EH (cell line): ENCODE data around the gene NTRK2.

Experiments used
- DNase-seq: peaks from one replicate; pipeline ENCODE4 v3.0.0-alpha.2; 2015; ENCODE audit warnings: low read depth

Gene NTRK2

DNA sequence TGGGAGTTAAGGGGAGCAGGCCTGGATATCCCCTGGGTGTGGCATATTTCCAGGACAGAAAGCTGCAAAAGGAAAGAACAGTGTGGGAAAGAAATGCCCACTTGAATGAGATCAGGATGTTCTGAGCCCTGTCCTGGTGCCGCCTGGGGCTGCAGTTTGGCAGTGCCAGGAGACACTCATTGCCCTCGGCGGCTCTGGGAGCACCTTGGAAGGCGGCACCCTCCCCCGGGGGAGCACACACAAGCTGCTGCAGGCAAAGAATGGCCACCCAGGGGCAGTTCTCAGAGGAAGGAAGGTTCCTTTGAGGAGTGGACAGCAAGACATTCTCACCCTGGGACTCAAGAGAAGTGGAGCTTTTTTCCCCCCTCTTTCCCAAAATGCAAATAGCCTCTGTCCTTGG lies 305.3 kb downstream of the NTRK2 start:
- DNase-seq: no peak

DNA sequence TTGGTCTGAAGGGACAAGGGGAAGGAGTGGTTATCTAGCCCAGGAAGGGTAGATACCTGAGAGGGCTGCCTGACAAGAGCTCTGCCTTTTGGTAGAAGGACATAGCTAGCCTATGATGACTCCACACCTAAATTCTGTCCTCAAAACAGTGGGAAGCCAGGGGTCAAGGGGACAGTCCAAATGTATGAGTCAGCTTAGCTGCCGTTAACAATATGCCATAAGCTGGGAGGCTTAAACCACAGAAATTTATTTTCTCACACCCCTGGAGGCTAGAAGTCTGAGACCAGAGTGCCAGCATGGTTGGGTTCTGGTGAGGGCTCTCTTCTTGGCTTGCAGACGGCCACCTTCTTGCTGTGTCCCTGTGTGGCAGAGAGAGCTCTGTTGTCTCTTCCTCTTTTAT lies 306.4 kb downstream of the NTRK2 start:
- peak; percentile 46 for DNase-seq

DNA sequence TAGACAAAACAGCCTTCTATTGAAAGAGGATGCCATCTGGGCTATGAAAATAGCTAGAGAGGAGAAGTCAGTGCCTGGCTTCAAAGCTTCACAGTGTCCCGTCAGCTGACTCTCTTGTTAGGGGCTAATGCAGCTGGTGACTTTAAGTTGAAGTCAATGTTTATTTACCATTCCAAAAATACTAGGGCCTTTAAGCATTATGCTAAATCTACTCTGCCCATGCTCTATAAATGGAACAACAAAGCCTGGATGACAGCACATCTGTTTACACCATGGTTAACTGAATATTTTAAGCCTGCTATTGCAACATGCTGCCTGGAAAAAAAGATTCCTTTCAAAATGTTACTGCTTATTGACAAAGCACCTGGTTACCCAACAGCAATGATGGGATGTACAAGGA lies 309.1 kb downstream of the NTRK2 start:
- no peak for DNase-seq

DNA sequence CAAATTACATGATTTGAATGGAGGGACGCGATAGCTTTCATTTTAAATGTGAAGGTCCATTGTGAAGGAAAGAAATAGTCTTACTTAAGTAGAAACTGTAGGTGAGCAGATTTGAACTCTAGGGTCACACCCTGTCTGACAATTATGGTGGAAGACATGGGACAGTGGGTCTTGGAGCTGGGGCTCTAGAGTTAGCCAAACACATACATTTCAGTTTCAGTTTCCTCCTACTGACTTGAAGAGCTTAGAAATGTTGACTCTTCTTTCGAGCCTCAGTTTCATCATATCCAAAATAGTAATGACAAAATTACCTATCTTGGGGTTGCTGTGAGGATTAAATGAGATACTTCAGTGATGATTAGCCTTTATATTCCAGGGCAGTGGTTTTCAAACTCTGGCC lies 314.2 kb downstream of the NTRK2 start:
- DNase-seq: no peak

DNA sequence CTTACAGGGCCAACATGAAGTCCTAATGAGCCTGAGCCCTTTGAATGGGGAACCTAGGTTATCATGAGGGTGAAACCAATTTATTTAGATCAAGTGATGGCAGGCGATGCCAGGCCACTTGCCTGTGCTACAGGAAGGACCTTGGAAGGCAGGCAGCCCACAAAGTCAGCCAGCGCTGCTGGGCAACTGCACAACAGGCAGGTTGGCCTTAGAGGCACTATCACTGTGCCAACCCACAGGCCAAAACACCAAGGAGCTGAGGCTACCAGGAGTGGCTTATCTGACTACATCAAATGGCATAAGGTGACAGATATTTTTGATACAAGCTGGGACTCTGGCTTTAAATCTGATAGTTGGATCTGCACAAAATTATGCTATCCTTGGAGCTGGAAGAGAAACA lies 319.1 kb downstream of the NTRK2 start:
- DNase-seq: no peak

DNA sequence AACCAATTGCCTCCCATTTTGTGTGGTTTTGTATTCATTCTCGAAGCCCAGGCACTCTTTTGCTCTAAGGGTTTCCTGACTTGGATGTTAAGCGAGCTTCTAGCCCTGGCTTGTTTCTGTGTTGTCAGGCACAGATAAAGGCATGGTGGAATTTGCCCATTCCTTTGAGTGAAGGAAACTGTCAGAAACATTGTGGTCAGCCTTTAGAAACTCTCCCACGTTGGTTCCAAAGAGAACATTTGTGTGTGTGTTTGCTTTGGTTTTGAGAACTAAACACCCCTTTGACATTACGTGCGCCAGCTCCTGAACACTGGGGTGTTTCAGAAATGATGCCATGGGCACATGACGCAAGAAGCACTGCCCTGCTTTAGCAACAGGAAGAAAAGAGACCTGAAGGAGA lies 320.9 kb downstream of the NTRK2 start:
- no peak for DNase-seq

DNA sequence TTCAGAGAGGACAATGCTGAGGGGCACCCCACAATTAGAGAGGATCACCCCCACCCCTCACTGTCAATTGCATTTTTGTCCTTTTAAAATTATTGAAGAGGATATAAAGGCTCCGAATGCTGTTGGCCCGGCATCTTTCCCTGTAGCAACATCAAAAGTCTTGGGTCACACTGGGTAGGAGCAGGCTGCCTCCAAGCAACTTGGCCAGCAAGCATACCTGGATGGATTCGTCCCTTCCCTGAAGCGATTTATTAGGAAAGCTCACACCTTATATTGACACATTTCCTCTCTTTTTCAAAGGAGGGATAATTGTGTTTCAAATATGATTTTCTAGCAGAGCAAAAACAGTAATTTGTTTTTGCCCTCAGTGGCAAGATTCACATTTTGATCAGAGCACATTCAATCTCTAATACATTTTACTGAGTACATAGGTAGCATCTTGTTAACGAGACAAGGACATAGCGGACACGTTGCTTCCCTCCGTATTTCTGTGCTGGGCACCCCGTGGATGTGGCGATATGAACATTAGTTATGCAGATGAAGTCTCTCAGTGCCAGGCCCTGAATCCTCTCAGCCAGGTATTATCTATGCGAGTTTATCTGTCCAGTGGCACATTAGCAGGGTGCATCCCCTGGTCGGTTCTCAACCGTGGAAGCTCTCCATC lies 321.5 kb downstream of the NTRK2 start:
- no peak for DNase-seq

DNA sequence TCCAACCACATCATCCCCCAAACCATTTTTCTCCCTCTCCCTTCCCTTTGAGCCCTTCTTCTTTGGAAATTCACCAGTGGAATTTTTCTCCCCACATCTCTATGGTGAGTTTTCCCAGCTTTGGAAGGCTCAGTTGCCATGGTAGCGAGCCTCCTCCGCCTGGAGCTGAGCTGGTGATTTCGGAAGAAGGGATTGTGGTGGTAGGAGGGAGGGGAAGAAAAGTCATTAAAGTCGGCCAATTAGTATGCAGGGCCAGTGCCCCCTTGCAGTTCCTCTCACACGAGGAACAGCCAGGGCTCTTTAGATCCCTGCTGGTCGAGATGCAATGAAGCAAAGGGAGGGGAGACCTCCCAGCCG lies 322.0 kb downstream of the NTRK2 start:
- DNase-seq: no peak

DNA sequence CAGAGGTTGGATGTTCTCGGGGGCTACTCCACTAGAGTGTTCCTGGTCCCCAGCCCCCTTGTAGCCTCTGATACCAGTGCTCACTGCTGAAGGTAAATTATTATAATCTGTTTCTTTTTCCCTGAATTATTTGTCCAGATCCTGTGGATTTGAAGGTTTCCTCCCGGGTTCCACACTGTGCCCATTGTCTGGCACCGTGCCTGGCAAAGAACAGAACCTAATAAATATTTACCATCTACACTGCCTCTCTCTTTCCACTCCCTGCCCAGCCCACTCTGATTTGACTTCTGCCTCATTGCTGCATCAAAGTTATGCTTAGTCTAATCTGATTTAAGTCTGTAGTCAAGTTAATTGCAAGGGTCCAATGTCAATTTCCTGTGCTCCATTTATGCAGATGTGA lies 322.9 kb downstream of the NTRK2 start:
- DNase-seq: no peak

DNA sequence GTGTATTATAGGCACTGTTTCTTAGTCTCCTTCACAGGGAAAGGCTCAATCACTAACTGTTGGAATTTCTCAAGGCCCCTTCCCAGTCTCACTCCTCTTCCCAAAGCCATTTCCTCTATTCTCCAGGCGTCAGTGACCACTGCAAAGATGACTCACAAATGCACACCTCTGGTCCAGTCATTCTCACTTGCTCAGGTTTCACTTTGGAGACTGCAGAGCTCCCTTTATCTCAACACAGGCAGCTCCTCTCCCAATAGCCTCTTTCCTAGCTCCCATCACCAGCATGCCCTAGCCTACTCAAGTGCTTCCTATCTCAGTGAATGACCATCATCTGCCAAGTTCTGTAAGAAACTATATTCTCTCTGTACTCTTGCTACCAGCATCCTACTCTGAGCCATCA lies 323.6 kb downstream of the NTRK2 start:
- DNase-seq: no peak

DNA sequence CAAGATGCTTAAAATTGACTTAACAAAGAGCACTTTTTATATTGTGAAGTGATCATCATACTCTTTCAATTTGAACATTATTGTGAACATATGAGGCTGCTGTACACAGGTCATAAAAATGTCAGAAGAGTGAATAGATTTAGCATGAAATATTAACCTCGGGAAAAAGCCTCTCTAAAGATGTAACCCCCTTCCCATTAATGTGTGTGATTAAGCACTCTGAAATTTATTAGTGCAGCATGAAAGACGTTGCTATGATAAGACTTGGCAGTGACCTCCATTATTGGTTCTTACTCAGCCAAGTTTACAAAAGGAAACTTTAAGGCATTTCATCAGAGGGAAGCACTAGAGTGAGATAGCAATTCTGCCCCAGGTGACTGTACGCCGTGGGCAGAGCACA lies 326.5 kb downstream of the NTRK2 start:
- peak; percentile 59 for DNase-seq

DNA sequence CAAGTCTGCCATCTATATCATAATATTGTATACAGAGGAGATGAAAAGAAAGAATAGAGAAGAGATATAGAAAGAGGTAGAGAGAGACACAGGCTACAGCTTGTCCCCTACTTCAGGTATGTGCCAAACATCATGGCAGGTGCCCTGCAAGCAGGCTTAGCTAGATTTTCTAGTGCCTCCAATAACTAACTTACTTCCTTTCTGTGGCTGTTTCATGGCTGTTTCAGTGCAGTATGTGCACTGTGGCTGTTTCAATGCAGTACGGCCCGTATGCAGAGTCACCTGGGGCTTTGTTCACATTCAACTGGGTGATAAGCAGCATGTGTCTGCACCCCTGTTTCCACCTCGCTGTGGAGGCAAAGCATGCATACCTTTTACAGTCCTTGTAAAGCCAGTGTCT lies 327.2 kb downstream of the NTRK2 start:
- no peak for DNase-seq

DNA sequence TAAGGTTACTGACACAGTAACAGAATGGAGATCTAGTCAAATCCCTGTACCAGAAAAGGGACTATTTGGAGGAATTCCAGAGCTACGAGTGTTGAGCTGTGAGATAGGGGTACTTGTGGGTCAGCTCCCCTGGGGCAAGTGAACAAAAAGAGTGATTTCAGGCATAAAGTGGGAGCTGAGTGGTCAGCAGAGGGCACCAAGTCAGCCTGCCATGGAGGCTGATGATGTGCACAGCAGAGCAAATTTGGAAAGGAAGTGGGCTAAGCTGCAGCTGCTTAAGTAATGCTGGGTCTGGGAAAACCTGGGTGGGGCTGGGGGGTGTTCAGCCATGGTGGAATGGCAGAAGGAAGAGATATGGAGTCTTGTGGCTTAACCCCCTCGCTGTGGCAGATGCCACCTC lies 327.9 kb downstream of the NTRK2 start:
- no peak for DNase-seq

DNA sequence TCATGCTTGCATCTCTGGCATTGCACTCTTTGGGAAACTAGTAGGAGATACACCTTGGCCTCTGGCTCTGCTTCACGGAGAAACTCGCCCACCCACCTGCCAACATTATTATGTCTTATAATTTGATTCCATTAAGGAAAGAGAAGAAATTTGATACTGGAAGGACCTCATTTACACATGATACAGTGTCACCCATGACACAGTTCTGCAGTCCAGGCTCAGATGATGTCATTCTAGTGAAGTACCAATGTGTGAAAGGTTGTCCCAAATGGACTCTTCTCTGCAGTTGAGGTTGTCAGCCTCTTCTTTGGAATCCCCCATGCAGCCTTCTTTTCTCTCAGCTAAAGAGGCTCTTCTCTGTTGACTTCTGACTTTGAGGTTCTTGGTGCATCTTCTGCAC lies 329.1 kb downstream of the NTRK2 start:
- no peak for DNase-seq

DNA sequence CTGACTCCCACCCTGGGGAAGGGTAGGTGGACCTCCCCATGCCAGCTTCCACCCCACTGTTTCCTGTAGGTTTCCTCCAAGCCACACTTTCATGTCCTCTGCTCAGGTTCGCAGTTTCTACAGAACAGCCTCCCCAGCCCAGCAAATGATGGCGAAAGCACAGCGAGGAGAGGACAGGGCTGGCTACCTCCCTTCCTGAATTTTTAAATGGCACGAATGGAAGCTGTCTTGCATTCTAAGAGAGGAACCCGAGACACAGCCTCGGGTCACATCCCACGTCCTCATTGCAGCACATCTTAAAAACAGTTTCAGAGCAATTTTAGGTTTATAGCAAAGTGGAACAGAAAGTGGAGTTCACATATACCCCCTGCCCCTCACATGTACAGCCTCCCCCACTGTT lies 330.3 kb downstream of the NTRK2 start:
- DNase-seq: no peak

DNA sequence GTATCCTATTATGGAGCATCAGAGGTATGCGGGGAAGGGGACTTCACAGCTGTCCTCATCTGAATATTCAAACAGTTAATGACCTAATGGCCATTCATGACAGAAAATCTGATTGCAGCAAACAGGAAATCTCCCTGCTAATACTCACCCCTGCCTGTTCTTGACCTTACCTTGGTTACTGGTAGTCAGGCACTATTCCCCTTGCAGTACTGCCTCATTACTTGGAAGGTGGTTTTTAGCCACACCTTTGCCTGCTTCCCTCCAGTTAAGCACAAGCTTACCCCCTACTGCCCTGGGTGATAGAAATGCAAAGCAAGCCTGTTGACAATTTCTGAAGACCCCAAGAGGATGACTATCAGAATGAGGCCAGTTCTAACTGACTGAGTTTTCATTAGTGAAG lies 332.4 kb downstream of the NTRK2 start:
- DNase-seq: no peak

DNA sequence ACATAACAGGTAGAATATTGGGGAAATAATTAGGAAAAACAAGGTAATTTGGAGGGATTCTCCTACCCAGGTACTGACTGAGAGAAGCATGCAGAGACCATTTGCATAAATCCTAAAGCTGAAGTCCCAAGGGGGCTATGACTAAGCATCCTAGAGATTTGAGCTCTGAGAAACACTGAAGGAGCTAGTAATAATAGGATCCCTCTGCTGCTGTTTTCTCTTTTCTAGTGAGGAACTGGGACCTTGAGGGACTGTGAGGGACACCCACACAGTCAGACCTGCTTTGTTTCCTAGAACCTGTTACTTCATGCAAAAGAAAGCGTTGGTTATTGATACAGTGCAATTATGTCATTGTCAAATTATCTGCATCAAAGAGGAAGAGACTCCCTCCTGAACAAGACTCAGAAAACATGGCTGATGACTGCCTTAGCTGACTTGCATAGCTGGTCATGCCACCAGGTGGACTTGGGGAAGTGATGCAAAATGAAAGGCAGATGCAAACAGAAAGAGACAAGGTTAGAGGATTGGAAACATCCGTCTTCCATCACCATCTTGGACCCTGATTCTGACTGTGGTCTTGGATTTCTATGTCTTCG lies 335.4 kb downstream of the NTRK2 start:
- no peak for DNase-seq

DNA sequence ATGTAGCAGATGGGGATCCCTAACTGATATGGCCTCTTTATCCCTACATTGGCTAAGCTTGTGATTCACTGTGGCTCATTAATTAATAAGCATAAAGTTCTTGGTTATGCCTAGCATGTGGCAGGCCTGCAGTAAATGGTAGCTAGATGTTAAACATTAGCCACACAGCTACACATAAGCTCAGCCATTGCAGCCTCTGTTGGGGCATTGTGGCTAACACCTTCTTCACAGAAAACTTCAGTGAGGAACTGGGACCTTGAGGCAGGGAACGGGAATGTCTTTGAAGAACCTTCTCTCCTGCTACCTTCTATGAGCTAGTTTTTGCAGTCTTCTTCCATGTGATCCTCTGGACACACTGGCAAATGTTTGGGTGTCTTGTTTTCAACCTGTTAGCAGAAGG lies 338.2 kb downstream of the NTRK2 start:
- DNase-seq: no peak

DNA sequence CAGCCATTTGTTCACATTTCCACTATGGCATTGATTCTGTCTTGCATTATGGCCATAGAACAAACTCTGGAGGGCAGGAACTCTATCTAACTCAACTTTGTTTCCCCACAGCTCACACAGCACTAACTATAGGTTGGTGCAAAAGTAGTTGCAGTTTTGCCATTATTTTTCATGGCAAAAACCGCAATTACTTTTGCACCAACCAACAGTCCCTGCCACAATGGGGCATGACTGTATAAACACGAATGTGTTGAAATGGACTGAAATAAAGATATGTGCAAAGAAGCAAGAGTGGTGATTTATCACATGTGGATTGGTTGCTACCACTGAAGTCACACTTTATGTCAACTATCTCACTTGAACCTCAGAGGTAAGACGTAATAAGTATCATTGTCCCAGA lies 338.7 kb downstream of the NTRK2 start:
- DNase-seq: no peak

DNA sequence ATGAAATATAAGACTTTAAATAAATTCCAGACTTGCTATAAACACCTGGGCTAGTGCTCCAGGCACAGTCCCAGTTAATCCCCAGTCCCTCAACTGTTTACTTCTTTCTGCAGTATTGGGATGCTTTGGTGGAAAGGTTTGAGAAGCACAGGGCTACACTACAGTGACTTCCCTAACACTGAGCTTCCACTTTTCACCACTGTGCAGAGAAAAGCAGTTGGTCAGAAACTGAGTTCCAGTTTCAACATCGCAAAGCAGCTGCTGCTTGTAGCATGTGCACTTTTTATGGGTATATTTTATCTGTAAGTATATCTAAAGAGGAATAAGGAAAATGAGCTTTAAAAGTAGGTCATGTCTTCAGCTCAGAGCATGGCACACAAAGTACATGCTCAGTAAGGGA lies 339.7 kb downstream of the NTRK2 start:
- DNase-seq: no peak

DNA sequence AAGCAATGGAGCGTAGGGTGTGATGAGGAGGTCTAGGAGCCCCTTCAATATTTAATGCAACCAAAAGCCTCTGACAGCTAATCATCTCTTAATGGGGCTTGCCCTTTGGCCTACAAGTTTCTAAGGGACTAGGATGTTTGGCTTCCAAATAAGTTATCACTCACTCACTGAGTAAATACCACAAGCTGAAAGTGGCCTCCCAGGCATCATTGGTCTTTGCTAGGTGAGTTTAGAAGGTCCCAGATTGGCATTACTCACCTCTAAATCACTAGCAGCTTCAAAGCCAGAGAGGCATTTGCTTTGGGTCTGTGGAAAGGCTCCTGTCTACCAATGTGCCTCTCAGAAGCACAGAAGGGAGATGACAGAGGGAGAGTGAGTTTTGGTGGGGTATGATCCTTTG lies 344.2 kb downstream of the NTRK2 start:
- DNase-seq: no peak

DNA sequence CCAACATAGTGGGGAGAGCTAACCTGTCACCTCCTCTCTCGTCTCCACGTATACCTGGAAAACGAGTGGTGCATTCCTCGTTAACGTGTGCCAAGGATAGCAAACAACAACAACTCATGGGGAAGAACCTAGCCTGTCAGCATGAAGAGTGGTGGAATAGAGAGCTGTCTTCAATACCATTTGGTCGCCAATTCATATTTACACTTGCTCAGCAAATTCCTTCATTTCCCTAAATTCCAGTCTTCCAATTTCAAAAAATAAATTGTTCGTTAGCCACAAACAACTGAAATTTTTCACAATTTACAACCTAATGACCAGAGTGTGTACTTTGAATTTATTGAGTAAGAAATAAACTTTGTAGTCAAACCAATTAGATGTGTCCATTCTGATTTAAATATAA lies 344.8 kb downstream of the NTRK2 start:
- DNase-seq: no peak

DNA sequence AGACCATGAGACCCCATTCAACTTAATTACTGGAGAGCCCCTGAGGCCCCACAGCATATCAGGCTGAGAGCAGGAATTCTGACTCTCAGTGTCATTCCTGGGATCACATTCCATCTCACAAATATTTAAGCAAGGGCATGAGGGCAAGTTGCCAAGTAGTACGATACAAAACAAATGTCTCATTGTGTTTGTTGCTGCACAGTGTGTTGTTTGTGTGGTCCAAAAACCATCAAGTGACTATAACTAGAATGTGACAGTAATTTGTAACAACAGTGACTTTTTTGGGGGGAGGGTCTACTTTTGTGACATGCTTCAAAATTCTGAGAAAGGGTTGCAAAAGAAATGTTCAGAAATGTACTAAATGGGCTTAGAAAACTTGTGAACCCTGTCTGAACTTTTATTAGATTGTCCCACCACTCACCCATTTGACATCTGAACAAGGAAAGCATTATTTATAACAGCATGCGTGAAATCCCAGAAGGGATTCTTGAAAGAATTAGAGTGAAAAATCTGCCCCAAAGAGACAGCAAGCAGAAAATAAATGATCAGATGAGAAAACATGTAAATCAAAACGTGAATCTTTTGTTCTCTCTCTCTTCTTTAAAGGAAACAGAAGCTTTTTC lies 347.0 kb downstream of the NTRK2 start:
- no peak for DNase-seq

DNA sequence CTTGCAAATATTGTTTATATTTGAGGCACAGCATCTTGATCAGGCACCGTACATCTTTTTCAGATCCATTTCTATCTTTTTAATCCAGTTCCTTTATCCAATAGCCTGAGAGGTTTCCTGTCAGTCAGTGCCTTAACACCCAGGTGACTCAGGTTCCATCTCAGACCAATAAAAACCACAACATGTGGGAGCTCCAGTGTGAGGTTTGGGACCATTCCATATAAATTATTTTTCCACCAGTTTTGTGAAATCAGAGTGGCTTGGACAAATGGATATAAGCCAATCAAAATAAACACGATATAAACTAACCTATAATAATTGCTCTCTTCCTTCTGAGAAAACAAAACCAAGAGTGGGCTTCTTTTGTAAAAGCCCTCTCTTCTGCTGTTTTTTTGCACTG lies 351.3 kb downstream of the NTRK2 start:
- no peak for DNase-seq
